ENCODE results near the gene JOSD2.
A peak's percentile ranks its signal among the peaks of the same experiment; 100 is the strongest.
"Not testable (repeated sequence)": the region's sequence is repeated elsewhere in the genome, so short reads cannot be mapped to it uniquely, and the experiment has no call there.

Gene JOSD2

GRCh38 chr19:50546527-50547221 lies 35.7 kb upstream of the JOSD2 start:
- DNase-seq, result no peak

DNA sequence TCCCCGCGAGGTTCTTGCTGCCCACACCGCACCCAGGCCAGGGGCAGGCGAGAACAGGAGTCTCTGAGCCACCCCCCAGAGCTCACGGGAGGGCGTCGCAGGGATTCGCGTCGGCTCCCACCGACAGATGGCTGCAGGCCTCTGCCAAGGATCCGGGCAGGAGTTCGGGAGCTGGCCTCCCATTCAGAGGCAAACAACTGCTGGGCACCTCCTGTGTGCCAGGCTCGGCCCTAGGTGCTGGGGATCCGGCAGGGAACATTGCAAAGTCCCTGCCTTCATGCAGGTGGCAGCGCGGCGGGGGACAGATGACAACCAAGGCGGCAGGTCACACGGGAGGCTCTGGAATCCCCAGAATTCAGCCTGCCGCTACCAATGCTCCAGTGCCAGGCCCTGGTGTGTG lies 32.0 kb upstream of the JOSD2 start:
- DNase-seq, result no peak

DNA sequence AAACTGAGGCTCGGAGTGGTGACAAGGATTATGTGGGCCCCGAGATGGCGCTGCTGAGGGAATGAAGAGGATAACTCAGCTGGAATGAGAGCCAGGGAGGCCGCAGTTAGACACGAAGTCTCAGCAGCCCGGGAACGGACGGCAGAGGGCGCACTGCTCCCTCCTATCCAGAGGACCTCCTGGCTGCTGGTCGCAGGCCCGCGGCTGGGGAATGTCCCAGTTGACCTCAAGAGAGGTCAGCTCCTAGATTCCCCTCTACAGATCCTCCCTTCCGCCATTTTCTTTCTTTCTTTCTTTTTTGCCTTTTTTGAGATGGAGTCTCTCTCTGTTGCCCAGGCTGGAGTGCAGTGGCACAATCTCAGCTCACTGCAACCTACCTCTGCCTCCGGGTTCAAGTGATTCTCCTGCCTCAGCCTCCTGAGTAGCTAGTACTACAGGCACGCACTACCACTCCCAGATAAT lies 26.8 kb upstream of the JOSD2 start:
- DNase-seq, result peak; percentile 48

DNA sequence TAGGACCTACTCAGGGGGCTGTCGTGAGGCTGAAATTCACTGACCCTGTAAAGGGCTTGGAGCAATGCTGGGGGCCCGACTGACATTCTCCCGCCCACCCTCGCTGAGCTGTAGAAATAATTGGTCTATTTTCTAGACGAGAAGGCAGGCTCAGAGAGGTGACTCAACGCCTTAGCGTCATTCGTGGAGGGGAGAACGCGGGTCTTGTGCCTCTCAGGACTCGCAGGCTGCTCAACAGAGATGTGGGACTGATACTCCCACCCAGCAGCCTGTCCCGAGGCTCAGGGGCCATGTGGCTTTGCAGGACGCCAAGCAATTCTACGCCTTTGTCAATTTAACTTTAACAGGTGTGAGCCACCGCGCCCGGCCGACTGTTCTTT lies 26.3 kb upstream of the JOSD2 start:
- DNase-seq, result no peak

DNA sequence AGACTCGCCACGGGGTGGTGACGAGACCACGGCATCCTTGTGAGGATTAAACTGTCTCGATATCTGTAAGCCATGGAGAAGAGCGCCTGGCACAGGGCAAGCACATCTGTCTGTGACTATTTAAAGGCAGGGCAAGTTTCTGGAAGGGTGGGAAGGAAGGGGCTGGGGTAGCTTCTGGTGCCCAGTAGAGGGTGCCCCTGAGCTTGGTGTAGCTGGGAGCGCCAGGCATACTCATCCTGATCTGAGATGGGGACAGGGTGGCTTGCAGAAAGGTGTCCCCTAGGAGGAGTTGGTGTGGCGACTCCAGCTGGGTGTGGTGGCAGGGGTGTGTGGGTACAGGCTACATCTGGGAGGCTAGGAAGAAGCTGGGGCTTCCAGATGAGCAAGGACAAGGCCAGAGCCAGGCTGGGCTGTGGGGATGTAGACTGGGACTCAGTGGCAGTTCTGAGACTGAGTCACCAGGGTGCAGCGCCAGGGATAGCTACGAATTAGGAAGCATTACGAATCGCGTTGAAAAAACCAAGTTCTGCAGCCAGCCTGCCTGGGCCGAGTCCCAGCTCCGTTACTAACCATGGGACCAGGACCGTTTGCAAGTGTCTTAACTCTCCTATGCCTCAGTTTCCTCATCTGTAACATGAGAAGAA lies 25.8 kb upstream of the JOSD2 start:
- DNase-seq, result no peak

DNA sequence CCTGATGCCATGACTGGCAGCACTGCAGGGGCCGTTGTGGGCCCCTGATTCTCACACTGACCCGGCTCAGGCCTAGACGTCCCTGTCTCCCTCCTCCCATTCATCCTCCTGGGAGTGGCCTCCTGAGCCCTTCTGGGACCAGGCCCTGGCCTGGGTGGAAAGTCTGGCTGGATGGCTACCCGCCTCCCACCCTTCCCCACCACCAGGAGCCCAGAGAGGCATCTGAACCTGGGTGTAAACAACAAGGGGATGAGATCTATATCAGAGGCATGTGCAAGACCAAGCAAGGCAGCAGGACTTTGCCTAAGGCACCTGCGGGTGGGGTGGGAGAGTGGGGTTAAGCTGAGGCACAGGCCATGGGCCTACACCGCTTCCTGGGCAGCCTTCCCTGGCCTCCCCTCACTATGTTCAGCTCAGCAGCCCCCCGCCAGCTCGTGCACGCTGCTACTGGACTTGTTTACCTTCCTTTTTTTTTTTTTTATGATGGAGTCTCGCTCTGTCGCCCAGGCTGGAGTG lies 24.7 kb upstream of the JOSD2 start:
- DNase-seq, result no peak

DNA sequence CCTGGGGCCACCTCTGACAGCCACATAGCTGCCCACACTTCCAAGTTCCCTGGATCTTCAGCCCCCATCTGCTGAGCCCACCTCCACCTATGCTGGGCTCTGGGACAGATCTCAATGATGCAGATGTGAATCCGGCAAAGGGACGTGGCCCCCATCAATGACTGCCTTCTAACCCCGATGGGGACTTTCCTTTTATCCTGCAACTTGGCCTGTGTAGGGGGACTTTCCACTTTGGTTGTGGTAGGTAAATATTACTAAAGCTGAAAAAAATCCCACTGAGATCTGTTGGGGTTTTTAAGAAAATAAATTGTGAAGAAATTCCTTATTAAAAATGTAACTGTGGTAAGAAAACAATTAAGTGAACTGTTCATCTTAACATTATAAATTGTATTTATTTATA lies 23.5 kb upstream of the JOSD2 start:
- no peak for DNase-seq

GRCh38 chr19:50532952-50533351 lies 22.0 kb upstream of the JOSD2 start:
- DNase-seq, result no peak

GRCh38 chr19:50531171-50531612 lies 20.2 kb upstream of the JOSD2 start:
- no peak for DNase-seq

DNA sequence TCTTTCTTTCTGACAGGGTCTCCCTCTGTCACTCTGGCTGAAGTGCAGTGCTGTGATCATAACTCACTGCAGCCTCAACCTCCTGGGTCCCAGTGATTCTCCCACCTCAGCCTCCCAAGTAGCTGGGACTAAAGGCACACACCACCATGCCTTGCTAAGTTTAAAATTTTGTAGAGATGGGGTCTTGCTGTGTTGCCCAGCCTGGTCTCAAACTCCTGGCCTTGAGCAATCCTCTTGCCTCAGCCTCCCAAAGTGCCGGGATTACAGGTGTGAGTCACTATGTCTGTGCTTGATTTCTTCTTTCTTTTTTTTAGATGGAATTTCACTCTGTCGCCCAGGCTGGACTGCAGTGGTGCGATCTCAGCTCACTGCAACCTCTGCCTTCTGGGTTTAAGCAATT lies 17.1 kb upstream of the JOSD2 start:
- DNase-seq, result not testable (repeated sequence)

DNA sequence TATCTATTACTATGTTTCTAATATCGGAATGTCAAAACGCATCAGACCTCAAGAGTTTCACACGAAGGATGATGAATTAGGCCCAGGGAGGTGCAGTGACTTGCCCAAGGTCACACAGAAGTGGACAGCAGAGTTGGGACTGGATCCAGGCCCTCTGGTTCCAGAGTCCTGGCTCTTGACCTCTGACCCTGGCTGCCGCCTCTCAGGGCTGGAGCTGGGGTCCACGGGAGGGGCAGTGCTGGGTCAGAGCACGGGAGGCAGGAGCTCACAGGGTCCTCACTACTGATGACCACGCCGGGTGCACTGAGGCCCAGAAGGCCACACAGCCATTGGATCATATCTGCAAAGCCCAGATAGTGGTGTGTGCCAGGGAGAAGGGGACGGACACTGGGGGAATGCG lies 11.9 kb upstream of the JOSD2 start:
- no peak for DNase-seq

DNA sequence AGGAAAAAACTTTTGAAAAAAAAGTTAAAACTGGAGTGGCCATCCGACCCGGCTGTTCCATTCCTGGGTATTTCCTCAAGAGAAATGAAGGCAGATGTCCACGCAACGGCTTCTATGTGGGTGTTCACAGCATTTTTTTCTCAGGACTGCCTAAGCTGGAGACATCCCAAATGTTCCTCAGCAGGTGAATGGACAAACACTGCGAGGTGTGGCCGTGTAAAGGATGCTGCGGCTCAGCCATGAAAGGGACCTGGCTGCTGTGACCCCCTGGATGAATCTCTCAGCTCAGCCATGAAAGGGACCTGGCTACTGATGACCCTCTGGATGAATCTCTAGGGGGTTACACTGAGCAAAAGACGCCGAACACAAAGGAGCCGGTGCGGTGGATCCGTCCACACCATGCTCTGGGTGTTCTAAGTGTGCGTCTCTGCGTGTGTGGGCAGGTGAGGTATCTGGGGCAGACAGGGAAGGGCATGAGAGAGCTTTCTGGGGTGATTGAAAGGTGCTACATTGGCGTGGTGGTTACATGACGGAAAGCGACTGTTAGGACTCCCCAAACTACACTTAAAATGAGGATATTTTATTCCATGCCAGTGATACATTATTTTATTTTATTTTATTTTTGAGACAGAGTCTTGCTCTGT lies 10.0 kb upstream of the JOSD2 start:
- DNase-seq, result no peak

GRCh38 chr19:50519006-50519575 lies 8.1 kb upstream of the JOSD2 start:
- DNase-seq, result no peak

- no peak for DNase-seq
Measured at GRCh38 chr19:50518091-50519005, 7.4 kb upstream of the JOSD2 start.

DNA sequence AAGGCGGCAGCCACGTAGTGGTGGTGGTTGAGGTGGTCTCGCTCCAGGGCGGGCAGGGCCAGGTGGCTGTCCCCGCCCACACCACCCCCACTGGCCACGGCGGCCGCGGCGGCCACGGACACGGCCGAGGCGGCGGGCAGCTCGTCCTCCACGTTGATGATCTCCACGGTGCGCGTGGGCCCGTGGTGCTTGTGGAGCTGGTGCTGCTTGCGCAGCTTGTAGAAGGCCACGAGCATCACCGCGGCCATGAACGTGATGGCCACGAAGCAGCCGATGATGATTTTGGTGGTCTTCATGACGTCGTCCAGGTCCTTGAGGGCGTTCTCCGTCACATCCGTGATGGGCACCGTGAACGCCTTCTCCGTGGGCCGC lies 6.7 kb upstream of the JOSD2 start:
- DNase-seq, result no peak

DNA sequence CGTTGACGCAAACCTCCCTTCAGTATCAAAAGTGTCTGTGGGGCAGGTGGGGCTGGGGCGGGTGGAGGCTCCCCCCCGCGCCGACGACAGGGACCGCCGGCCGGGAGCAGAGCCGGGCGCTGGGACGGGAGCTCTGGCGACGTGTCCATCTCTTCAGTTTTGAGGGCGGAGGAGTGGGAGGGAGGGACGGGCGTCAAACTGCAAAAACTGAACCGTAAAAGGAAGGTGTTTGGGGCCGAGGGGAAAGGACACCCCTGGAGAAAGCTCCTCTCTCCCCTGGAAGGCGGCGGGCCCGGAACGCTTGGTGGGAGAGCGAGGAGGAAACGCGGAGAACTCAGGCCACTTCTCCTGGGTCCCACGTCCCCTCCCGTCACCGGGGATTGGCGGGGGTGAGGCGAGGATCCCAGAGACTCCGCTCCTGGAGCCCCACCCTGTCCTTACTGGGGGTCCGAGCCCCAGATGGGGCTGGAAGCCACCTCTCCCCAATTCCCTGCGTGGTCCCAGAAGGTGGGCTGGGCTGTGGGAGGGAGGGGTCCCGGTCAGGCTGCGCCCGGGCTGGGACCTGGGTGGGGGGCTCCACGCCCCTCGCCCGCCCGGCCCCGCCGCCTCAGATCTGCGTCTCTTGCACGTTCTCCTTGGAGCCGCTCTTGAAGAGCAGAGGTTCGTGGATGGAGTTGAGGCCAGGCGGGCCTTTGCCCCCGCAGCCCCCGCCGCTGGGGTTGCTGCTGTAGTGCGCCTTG lies 6.1 kb upstream of the JOSD2 start:
- DNase-seq, result no peak

DNA sequence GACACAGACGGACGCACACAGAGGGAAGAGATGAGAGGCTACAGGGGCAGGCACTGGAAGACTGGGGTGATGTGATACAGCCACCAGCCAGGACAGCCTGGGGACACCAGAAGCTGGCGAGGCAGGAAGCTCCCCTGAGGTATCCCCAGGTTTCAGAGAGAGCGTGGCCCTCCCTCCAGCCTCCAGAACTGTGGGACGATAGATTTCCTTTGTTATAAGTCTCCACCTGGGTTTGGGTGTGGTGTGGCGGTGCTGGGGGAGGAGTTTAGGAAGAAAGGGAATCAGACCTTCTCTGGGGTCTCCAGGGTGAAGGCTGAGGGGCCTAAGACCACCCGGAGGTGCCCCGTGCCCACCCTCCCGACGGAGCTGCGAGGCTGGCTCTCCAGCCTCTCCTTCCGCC lies 5.5 kb upstream of the JOSD2 start:
- no peak for DNase-seq

DNA sequence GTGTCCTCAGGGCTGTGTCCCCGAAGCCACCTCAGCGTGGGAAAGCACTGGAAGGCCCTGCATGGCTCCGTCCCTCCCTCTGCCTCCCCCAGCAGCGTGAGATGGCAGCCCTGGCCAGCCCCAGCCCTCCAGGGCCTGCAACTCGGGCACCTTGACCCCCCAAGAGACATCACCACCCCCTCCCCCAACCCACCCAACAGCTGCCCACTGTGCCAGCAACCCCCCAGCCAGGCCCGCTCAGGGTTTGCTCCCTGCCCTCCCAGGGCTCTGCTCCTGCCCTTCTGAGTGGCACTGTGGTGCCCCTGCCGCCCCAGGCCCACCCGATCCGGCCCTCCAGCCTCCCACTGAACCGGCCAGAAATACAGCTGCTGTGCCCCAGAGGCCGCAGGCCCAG lies 4.2 kb upstream of the JOSD2 start:
- DNase-seq, result no peak

DNA sequence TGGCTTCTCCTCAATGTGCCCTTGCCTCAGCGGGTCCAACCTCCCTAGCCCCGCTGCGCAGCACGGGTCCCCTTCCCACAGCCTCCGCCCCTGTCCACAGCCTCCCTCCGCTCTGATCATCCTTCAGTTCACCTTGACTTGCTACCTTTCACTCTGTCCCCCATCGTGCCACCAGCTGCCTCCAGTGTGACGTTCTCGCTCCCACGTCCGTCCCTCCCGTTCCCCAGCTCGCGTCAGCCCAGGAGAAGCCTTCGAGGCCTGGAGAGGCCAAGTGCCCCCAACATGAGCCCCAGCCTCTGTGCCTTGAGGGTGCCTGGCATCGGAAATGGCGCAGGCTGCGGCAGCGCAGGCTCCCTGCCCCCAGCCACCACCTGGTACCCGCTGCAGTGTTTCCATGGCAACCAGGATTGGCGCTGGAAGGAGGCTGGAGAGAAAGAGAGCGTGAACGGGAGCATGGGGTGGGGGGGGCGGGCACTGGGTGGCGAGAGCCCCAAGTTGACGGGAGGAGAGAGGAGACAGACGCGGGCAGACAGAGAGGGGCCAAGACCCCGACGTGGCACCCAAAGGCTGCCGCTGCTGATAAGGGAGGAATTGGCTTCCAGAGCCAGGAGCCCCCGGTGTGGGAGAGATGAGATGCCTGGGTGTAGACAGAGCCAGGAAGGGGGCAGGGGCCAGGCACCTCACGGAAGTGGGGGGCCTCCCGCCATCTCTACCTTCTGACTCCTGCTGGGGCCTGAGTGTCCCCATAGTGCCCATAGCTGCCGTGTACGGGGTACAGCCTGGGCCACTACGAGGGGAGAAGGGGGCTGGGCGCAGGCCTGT lies 3.6 kb upstream of the JOSD2 start:
- DNase-seq, result no peak

DNA sequence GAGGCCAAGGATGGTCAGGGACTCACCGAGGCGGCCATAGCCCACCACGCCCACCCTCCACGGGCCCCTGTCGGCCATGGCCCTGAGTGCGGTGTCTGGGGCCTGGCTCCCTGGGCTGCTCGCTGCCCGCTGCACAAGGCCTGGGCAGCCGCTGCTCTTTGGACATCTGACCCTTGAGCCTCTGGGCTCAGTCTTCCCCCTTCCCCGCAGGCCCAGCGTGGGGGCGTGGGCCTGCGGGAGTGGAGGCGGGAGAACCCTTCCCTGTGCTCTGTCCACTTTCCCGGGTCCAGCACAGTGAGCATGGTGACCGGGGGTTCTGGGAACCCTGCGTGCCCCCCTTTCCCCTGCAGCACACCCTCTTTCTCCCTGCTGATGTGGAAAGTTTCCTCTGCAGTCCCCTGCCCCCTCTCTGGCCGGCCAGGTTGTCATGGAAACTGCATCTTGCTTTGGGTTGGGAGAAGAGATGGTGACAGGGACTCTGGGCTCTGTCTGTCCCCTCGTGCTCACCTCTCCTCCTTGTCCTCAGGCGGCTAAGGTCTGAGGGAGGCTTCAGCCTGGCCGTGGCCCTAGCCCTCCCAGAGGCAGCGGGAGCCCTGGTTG lies 2.9 kb upstream of the JOSD2 start, which contains the start of gene ASPDH:
Gene ASPDH (minus strand): TSS at position 168 of the 600 bp plus-strand sequence. CDS start 90 bp downstream, at position 78.
- no peak for DNase-seq

All from CD4-positive, alpha-beta T cell treated with Interferon gamma for 1 hour (primary cell).